ENCODE data around the gene BBS12.

Gene BBS12

DNA sequence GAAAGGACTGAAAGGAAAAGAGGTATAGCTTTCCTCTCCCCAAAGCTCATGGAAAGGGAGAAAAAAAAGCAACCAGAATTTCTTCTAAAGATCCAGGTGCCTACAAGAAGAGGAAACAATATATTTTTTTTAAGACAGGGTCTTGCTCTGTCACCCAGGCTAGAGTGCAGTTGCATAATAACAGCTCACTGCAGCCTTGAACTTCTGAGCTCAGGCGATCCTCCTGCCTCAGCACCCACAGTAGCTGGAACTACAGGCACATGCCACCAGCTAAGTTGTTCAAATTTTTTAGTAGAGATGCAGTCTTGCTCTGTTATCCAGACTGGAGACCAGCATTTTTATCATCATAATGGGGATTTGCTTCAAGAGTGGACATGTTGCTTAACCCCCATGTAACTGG lies 30.5 kb upstream of the BBS12 start:
- TF ChIP-seq ISL1 (CRISPR knock-in tag; IDR thresholded peaks at IDR 0.05) (no peak), TOX (CRISPR knock-in tag; IDR thresholded peaks at IDR 0.05; ENCODE audit: borderline replicate concordance) (no peak), CSDC2 (CRISPR knock-in tag; IDR thresholded peaks at IDR 0.05) (no peak)
- TF ChIP-seq, protein P1, sequence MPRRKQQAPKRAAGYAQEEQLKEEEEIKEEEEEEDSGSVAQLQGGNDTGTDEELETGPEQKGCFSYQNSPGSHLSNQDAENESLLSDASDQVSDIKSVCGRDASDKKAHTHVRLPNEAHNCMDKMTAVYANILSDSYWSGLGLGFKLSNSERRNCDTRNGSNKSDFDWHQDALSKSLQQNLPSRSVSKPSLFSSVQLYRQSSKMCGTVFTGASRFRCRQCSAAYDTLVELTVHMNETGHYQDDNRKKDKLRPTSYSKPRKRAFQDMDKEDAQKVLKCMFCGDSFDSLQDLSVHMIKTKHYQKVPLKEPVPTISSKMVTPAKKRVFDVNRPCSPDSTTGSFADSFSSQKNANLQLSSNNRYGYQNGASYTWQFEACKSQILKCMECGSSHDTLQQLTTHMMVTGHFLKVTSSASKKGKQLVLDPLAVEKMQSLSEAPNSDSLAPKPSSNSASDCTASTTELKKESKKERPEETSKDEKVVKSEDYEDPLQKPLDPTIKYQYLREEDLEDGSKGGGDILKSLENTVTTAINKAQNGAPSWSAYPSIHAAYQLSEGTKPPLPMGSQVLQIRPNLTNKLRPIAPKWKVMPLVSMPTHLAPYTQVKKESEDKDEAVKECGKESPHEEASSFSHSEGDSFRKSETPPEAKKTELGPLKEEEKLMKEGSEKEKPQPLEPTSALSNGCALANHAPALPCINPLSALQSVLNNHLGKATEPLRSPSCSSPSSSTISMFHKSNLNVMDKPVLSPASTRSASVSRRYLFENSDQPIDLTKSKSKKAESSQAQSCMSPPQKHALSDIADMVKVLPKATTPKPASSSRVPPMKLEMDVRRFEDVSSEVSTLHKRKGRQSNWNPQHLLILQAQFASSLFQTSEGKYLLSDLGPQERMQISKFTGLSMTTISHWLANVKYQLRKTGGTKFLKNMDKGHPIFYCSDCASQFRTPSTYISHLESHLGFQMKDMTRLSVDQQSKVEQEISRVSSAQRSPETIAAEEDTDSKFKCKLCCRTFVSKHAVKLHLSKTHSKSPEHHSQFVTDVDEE (CRISPR knock-in tag; IDR thresholded peaks at IDR 0.05): no peak
- ATAC-seq: no peak

DNA sequence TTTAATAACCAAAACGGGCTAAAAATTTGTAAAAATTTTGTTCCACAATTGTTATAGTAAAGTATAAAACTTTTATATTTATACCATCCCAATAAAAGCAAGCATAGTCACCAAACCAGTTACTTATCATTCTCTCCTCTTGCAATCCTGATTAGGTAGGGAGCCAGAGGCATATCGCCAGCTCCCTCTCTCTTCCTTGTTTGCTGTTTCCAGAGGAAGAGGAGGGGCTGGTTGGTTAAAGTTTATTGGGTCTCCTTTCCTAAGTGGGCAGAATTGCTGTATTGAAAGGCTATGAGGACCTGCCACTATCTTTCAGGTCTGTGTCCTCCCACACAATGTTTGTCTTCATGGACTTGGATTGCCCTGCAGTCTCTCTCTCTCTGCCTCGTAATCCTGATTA lies 29.6 kb upstream of the BBS12 start:
- TF ChIP-seq ZC3H10 (CRISPR knock-in tag; IDR thresholded peaks at IDR 0.05) (no peak), OSR1 (CRISPR knock-in tag; IDR thresholded peaks at IDR 0.05) (no peak), SNAI2 (CRISPR knock-in tag; IDR thresholded peaks at IDR 0.05) (no peak), TCF4 (CRISPR knock-in tag; IDR thresholded peaks at IDR 0.05; ENCODE audit: borderline replicate concordance) (no peak), ZNF70 (CRISPR knock-in tag; IDR thresholded peaks at IDR 0.05) (no peak), ESRRG (CRISPR knock-in tag; IDR thresholded peaks at IDR 0.05) (no peak)
- ATAC-seq: no peak

DNA sequence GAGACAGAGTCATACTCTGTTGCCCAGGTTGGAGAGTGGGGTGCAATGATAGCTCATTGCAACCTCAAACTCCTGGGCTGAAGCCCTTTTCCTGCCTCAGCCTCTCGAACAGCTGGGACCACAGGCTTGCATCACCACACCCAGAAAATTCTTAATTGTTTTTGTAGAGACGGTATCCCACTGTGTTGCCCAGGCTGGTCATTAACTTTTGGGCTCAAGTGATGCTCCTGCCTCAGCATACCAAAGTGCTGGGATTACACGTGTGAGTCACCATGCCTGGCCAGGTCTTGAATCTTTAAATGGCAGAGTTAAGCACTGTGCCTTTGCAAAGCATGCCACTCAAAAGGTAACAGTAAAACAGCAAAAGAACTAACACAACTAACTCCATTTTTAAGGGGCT lies 28.6 kb upstream of the BBS12 start:
- ATAC-seq: no peak
- no peak for TF ChIP-seq ZNF565 (CRISPR knock-in tag; conservative IDR thresholded peaks at IDR 0.05; ENCODE audit: low read depth)
- no peak for TF ChIP-seq ZFP30 (CRISPR knock-in tag; IDR thresholded peaks at IDR 0.05)
- TF ChIP-seq, protein P2, sequence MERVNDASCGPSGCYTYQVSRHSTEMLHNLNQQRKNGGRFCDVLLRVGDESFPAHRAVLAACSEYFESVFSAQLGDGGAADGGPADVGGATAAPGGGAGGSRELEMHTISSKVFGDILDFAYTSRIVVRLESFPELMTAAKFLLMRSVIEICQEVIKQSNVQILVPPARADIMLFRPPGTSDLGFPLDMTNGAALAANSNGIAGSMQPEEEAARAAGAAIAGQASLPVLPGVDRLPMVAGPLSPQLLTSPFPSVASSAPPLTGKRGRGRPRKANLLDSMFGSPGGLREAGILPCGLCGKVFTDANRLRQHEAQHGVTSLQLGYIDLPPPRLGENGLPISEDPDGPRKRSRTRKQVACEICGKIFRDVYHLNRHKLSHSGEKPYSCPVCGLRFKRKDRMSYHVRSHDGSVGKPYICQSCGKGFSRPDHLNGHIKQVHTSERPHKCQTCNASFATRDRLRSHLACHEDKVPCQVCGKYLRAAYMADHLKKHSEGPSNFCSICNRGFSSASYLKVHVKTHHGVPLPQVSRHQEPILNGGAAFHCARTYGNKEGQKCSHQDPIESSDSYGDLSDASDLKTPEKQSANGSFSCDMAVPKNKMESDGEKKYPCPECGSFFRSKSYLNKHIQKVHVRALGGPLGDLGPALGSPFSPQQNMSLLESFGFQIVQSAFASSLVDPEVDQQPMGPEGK (CRISPR knock-in tag; IDR thresholded peaks at IDR 0.05; ENCODE audit: borderline replicate concordance): no peak
- no peak for TF ChIP-seq CSDC2 (CRISPR knock-in tag; IDR thresholded peaks at IDR 0.05)
- TF ChIP-seq SNAI2 (CRISPR knock-in tag; IDR thresholded peaks at IDR 0.05): no peak
- no peak for TF ChIP-seq ZFP3 (CRISPR knock-in tag; IDR thresholded peaks at IDR 0.05)
- no peak for TF ChIP-seq TOX (CRISPR knock-in tag; IDR thresholded peaks at IDR 0.05; ENCODE audit: borderline replicate concordance)
- TF ChIP-seq, protein P1 (CRISPR knock-in tag; IDR thresholded peaks at IDR 0.05): no peak
- TF ChIP-seq TCF4 (CRISPR knock-in tag; IDR thresholded peaks at IDR 0.05; ENCODE audit: borderline replicate concordance): no peak

DNA sequence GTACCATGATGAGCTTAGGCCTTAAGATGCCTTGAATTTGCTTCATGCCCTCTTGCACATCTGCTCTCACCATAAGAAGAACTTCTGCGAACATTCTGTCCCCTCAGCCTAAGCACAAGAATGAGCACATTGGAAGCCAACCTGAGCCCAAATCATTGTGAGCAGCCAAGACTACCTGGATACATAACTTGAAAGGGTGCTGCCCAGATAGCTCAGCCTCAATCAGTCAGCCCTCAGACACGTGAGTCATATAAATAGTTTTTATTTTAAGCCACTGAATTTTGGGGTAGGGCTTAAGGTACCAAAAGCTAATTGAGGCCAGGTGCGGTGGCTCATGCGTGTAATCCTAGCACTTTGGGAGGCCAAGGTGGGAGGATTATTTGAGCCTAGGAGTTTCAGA lies 27.5 kb upstream of the BBS12 start:
- TF ChIP-seq ARNTL (CRISPR knock-in tag; IDR thresholded peaks at IDR 0.05; ENCODE audit: borderline replicate concordance, low read depth) (no peak), OSR1 (CRISPR knock-in tag; IDR thresholded peaks at IDR 0.05) (no peak), ZNF8 (CRISPR knock-in tag; IDR thresholded peaks at IDR 0.05) (no peak), GLIS3 (CRISPR knock-in tag; IDR thresholded peaks at IDR 0.05) (no peak), ESRRG (CRISPR knock-in tag; IDR thresholded peaks at IDR 0.05) (no peak)
- TF ChIP-seq, protein P3, sequence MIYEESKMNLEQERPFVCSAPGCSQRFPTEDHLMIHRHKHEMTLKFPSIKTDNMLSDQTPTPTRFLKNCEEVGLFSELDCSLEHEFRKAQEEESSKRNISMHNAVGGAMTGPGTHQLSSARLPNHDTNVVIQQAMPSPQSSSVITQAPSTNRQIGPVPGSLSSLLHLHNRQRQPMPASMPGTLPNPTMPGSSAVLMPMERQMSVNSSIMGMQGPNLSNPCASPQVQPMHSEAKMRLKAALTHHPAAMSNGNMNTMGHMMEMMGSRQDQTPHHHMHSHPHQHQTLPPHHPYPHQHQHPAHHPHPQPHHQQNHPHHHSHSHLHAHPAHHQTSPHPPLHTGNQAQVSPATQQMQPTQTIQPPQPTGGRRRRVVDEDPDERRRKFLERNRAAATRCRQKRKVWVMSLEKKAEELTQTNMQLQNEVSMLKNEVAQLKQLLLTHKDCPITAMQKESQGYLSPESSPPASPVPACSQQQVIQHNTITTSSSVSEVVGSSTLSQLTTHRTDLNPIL (CRISPR knock-in tag; IDR thresholded peaks at IDR 0.05; ENCODE audit: low read depth): no peak
- ATAC-seq: no peak

Measured in SK-N-SH treated with all-trans-retinoic acid at 6 μM for 48 hours (cell line).